GM18870 (cell line): ENCODE measurements around the gene TFAP2A.

Experiments used
- ATAC-seq: cut with Tn5 transposase; IDR thresholded peaks from one replicate; pipeline ENCODE4 v1.9.1; 2021; ENCODE audit warnings: moderate library complexity; ENCODE audit not compliant: unreplicated experiment

The TFAP2A gene

DNA sequence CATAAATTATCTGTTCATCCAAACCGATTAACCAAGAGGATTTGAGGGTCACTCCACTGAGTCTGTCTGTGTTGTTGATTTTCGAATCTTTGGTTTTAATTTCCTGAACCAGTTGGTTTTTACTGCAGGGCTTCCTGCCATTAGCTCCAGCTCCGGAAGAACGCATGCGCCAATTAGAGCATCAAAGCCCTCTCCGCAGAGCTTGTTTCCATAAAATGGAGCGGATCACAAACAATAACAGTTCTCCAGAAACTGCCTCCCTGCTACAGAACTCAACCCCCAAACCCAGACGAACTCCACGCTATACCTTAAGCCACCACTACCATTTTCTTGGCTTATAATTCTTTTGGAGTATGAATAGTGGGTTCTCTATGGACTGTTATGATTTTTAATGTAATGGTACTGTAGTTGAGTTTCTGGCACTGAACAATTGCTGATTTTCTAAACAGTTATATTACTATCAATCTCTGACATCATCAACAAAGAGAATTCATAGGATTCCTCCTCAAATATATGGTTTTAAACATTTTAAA is 13.8 kb downstream of the TFAP2A start:
- ATAC-seq = no peak

- no peak for ATAC-seq
Measured at GRCh38 chr6:10400330-10400729, 14.5 kb downstream of the TFAP2A start.

- no peak for ATAC-seq
Measured at GRCh38 chr6:10399451-10399850, 15.4 kb downstream of the TFAP2A start.

GRCh38 chr6:10398446-10399218 is 16.2 kb downstream of the TFAP2A start:
- no peak for ATAC-seq

GRCh38 chr6:10397756-10398445 is 17.0 kb downstream of the TFAP2A start:
- ATAC-seq = no peak

DNA sequence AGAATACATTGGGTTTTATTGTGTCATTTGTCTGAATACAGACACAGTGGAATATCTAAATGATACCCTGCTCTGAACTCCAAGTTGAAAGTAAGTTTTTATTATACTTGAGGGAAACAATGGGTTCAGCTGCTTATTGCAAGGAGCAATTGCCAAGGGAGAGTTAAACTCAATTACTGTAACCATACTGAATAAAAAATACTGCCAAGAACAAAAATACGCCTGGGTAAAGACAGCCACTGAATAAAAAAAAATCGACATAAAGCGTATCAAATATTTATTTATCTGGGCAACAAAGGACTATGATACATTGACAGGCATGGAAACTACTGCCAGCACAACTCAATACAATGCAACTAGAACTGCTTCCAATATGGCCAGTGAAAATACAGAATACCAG is 18.1 kb downstream of the TFAP2A start:
- no peak for ATAC-seq

DNA sequence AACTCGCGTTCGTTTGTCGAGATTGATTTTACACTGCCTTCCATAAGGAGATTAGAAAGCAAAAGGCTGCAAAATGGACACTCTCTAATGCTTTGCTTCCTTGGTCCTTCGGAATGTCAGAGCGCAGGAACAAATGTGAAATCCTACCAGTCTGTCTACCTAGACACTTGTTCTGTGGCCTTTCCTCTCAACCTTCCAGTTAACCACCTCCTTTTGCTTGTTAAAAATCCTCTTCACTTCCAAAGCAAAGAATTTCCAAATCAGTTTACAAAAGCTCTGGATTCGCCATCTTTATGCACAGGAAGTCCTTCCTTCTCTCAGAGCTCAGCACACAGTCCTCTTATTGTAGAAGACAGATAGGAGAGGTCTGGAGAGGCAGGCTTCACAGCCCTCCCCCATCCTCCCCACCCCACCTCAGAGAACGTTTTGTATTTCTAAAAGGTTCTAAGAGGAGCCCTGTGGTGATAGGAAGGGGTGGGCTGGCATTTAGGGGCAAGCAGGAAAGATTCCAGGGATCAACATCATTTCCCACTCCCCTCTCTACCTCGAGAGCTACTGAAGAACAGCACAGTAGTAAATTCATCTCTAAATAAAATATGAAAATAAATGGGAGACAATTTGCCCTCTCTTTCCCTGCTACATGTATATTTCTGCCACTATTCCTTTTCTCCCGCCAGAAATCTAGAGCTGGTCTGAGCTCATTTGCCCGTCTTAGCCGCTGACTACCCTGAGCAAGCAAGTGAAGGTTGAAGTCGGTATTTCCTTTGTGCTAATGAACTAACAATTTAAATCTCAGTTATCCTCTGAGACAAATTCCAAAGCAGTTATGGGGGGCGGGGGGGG is 18.9 kb downstream of the TFAP2A start:
- ATAC-seq = no peak

DNA sequence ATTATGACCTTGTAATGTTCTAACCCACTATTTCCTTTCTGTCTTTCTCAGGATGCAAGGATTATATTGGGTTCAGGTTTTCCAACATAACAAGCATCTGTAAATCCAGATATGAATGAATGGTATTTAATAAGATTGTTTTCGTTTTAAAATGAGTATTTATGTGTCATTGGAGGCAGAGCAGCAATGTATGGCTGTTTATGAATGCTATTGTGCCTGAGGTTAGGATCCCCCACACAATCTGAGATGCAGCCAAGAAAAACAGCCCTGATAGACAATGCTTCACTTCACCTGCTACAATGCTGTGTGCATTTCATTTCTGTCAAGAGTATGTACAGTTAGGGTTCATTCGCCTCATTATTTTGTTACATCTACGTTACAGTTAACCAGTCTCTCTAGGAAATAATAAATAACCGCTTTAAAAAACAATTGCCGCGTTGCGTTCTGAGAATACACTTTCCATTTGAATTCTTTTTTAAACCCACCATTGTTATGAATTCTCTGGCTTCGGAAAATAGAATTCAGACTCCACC is 19.6 kb downstream of the TFAP2A start:
- ATAC-seq = no peak

GRCh38 chr6:10393544-10394225 is 21.2 kb downstream of the TFAP2A start:
- no peak for ATAC-seq

GRCh38 chr6:10391799-10392198 is 23.1 kb downstream of the TFAP2A start:
- no peak for ATAC-seq

- ATAC-seq = no peak
Measured at GRCh38 chr6:10391299-10391630, 23.6 kb downstream of the TFAP2A start.

GRCh38 chr6:10390495-10391298 is 24.2 kb downstream of the TFAP2A start:
- no peak for ATAC-seq

GRCh38 chr6:10389739-10390494 is 25.0 kb downstream of the TFAP2A start:
- ATAC-seq = no peak

GRCh38 chr6:10386756-10387654 is 27.9 kb downstream of the TFAP2A start:
- no peak for ATAC-seq

DNA sequence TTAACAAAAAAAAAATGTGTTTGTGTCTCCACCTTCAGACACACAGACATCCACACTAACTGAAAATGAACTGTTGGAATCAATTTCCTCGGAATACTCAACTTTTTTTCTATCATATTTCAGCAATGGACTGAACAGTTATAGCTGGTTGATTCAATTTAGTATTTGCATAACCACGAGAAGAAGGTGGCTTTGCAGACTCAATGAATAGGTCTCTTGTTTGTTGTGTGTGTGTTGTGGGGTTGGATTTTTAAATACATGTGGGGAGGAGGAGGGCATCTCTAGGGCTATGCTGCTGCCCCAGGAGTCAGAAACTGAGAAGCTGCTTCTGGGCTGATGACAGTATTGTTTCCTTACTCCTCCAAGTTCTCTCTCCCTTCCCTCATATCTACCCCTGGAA is 28.7 kb downstream of the TFAP2A start:
- ATAC-seq = no peak

- no peak for ATAC-seq
Measured at GRCh38 chr6:10385524-10386132, 29.2 kb downstream of the TFAP2A start.

GRCh38 chr6:10384610-10385523 is 30.0 kb downstream of the TFAP2A start:
- no peak for ATAC-seq
